Activated CD8-positive, alpha-beta memory T cell treated with anti-CD3 and anti-CD28 coated beads for 24 hours (primary cell): ENCODE data around the gene ADK.
"Not testable (repeated sequence)": the region's sequence is repeated elsewhere in the genome, so short reads cannot be mapped to it uniquely, and the experiment has no call there.

ENCODE experiments used
- DNase-seq: peaks from one replicate; pipeline ENCODE4 v3.0.0-alpha.2; 2020

ADK gene

DNA sequence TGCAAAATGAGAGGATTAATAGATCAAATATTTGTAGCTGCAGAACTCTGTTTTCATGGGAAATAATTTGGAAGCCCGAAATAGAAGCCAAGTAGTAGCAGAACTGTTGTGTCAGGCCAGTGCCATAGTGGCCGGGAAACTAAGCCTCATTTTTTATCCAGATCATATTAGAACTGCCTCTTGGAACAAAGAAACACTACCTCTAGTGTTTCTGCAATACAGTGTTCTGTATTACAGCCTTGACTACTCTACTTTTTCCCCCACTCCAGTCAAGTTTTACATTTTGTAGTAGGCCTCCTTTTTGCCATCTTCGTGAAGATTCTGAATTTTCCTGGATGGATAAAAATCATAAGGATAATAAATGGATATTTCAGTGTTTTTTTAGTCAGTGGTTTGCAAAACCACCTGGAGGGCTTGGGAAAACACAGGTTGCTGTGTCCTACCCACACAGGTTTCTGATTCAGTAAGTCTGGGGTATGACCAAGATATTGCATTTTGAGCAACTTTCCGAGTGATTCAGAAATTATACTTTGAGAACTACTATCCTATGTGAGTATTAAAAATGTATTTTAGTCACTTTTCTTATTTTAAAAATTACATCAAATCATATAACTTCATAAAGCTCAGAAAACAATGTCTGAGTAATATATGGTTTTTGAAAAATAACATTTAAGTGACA lies 349.1 kb downstream of the ADK start:
- DNase-seq, result no peak

- no peak for DNase-seq
Observed at GRCh38 chr10:74500816-74501215, 349.8 kb downstream of the ADK start.

GRCh38 chr10:74502963-74503608 lies 352.1 kb downstream of the ADK start:
- no peak for DNase-seq

GRCh38 chr10:74507951-74508350 lies 356.9 kb downstream of the ADK start:
- DNase-seq, result no peak

GRCh38 chr10:74510594-74510993 lies 359.6 kb downstream of the ADK start:
- no peak for DNase-seq

DNA sequence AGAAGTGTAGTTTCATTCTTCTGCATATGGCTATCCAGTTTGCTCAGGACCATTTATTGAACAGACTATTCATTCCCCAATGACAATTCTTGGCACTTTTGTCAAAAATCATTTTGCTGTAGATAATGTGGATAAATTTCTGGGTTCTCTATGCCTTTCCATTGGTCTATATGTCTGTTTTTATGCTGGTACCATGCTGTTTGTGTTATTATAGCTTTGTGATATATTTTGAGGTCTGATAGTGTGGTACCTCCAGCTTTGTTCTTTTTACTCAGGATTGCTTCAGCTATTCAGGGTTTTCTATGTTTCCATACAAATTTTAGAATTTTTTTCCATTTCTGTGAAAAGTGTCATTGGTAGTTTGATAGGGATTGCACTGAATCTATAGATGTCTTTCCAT lies 360.0 kb downstream of the ADK start:
- no peak for DNase-seq

DNA sequence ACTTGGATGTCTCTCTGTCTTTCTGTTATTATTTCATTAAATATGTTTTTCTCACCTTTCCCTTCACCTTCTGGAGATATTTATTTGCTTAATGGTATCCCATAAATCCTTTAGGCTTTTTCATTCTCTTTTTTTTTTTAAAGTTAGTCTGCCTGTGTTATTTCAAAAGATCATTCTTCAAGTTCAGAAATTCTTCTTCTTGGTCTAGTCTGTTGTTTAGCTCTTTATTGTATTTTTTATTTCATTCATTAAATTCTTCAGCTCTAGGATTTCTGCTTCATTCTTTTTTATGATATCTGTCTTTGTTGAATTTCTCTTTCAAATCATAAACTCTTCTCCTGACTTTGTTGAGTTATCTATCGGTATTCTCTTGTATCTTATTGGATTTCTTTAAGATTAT lies 363.3 kb downstream of the ADK start:
- DNase-seq, result no peak

- DNase-seq, result no peak
Observed at GRCh38 chr10:74518061-74518460, 367.0 kb downstream of the ADK start.

- no peak for DNase-seq
Observed at GRCh38 chr10:74521526-74521925, 370.5 kb downstream of the ADK start.

DNA sequence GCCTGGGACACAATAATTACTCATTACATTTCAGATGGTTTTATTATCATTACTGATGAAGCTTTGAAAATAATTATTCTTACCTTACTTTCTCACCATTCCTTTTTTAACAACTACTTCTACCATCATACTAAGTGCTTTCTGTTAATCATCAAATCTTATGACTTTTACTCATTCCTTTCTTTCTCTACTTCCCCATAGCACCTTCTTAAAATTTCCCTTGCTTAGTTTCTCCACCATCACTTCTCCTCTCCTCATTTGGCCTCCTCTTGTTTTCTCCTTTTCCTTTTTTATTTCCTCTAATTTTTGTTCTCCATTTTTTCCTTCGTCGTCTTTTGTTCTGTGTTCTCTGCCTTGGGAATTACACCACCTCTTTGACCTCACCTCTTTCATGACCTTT lies 372.2 kb downstream of the ADK start:
- DNase-seq, result no peak

DNA sequence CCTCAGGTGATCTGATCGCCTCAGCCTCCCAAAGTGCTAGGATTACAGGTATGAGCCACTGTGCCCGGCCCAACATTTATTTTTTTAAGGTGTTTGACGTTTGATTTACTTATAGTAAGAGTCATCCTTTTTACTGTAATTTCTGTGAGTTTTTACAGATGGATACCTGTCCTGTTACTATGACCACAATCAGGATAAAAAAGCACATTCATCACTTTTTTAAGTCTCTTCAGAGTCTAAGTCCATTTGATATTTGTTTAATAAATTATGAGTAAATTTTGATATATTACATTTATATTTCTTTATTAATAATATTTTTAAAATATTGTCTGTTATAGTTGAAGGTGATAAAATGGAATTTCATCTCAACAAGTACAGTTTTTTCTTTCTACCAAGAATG lies 374.9 kb downstream of the ADK start:
- DNase-seq, result no peak

DNA sequence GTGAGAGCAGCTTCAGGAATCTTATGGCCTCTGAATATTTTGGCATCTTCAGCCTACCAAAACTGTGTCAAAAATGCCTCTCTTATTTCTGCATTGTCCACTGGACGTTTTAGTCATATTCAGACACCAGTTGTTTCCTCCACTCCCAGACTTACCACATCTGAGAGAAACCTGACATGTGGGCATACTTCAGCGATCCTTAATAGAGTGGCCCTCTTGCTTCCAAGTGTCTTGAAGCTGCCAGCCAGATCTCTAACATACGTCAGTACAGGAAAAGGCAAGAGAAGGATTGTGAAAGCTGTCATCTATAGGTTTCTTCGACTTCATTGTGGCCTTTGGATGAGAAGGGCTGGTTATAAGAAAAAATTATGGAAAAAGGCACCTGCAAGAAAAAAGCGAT lies 376.6 kb downstream of the ADK start:
- not testable (repeated sequence) for DNase-seq

GRCh38 chr10:74529205-74529604 lies 378.2 kb downstream of the ADK start:
- no peak for DNase-seq

DNA sequence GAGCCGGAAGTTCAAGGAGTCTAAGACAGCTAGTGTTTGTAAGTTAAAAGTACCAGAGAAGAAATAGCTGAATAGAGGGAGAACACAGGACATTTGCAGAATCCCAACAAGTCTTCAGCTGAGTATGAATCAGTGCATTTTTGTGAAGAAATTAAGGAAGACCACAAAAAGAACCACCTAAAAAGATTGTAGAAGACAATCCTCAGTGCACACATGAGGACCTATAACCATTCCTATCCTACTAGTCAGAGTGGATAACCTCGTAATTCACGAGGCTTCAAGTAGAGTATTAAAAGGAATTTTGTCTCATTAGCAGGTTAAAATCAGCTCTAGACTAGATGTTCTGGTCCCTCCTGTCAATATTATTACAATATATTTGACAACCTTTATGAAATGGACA lies 380.0 kb downstream of the ADK start:
- no peak for DNase-seq

DNA sequence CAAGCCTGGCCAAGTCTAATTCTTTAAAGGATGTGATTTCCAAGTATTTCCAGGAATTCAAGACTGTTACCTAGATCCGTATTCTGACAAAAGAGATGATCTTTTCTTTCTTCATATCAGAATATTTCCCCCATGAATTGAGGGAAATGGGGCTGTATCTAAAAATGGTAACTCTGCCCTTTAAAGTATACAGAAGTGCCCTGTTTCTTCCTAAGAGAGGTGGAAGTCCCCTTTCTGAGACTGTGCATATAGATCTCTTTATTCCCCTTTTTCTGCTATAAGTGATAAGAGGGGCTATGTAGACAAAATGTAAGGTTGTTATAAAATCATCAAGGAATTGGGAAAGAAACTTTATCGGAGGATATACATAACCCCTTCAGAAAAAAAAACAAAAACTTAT lies 388.3 kb downstream of the ADK start:
- no peak for DNase-seq

DNA sequence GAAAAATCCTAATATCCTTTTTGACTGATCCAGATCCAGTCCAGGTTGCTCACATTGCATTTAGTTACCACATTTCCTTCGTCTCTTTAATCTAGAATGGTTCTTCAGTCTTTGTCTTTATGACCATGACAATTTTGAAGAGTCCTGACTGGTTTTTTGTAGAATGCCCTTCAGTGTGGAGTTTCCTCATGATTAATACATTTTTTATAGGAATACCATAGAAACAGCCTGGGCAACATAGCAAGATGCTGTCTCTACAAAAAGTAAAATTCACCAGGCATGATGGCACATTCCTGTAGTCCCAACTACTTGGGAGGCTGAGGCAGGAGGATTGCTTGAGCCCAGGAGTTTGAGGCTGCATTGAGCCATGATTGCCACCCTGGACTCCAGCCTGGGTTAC lies 390.4 kb downstream of the ADK start:
- DNase-seq, result no peak

GRCh38 chr10:74542077-74542476 lies 391.1 kb downstream of the ADK start:
- DNase-seq, result no peak

GRCh38 chr10:74543276-74543675 lies 392.3 kb downstream of the ADK start:
- no peak for DNase-seq

DNA sequence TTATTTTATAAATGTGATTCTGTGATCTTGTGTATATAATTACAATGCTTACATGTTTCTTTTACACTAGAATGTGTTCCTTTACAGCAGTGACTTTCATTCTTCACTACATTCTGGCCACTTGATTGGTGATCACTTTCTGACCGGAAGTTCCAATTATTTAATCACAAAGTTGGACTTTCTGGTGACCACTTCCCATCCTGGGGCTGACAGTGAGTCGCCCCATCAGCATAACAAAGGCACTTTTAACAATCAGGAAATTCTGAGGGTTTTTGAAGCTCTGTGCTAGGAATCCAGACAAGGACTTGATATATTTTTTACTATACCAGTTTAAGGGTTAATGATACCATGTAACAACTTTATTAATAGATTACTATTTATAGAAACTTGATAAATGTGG lies 393.1 kb downstream of the ADK start:
- DNase-seq, result no peak

GRCh38 chr10:74548676-74549075 lies 397.7 kb downstream of the ADK start:
- no peak for DNase-seq

- DNase-seq, result no peak
Observed at GRCh38 chr10:74556072-74556705, 405.2 kb downstream of the ADK start.

DNA sequence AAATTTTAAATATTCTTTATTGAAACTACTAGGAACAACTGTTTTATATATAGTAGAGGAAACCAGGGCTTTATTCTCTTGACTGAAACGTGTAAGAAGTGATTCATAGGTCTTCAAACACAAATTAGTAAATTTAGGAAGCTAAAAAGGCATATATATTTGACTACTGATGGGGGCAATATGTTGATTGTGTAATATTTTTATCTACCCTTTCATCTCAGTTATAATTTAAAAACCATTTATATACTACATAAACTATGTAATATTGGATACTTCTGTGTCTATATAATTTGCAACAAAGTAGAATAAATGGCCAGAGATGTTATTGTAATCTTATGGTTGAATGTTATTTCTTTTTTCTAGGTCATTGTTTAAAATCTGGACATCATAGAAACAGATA lies 406.1 kb downstream of the ADK start:
- no peak for DNase-seq

- DNase-seq, result no peak
Observed at GRCh38 chr10:74558403-74558802, 407.4 kb downstream of the ADK start.

DNA sequence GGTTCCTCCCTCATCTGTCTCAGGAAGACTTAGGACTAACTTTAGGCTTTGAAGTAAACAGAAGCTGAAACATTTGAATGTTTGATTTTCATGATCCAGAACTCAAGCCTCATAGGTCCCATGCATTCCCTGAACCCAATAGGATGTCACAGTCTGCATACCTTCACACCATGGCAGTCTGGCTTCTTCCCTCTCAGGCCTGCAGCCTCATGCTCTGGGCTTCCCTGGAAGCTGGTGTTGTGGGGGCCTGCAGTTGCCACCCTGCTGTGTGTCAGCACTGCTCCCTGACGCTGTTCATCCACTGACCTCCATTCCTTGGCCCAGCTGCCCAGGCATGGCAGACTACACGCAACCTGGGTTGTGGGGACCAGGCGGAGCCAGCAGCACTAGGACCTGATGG lies 407.9 kb downstream of the ADK start:
- no peak for DNase-seq

DNA sequence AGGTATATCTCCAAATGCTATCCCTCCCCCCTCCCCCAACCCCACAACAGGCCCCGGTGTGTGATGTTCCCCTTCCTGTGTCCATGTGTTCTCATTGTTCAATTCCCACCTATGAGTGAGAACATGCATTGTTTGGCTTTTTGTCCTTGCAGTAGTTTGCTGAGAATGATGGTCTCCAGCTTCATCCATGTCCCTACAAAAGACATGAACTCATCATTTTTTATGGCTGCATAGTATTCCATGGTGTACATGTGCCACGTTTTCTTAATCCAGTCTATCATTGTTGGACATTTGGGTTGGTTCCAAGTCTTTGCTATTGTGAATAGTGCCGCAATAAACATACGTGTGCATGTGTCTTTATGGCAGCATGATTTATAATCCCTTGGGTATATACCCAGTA lies 417.9 kb downstream of the ADK start:
- DNase-seq, result not testable (repeated sequence)
